Endothelial cell of umbilical vein (primary cell): Measurements from ENCODE around the gene BCL2. TPM values are rescaled to one million over a fixed set of nuclear protein-coding genes. Genes with fewer than 3 reads are reported as not detected.

Source experiments
- BruUV-seq: library from RNA; stranded (reverse); fragments of 400-500 nt; replicated peaks from 2 replicates; lab custom pipeline; 2021; lab: Mats Ljungman, UMichigan
- CTCF ChIA-PET: fragments of 300-600, 350-600 bp; sonication (Branson Sonifier 250); formaldehyde crosslinking; loops from one replicate; lab custom pipeline; 2021; ENCODE audit warnings: antibody characterized with exemption, inconsistent platforms; lab: Charles Lee
- POLR2A ChIA-PET: fragments of 300-600, 350-600 bp; sonication (Branson Sonifier 250); formaldehyde crosslinking; loops from one replicate; lab custom pipeline; 2021; ENCODE audit warnings: antibody characterized with exemption, inconsistent platforms; lab: Charles Lee
- DNase-seq: peaks from one replicate; pipeline ENCODE4 v3.0.0-alpha.2; 2011; ENCODE audit warnings: low read depth, low spot score
- FAIRE-seq: peaks from 2 replicates; lab custom pipeline; 2011; peaks lifted over from hg19 to GRCh38; lab: Jason Lieb, UNC
- H2AFZ ChIP-seq: 2 replicates; pipeline ENCODE4 v1.6.0; 2012; ENCODE audit warnings: low read depth, low read length, control low read depth, inconsistent platforms
- H3K27ac ChIP-seq: 2 replicates; pipeline ENCODE4 v1.5.1; 2011; ENCODE audit warnings: low read depth, mild to moderate bottlenecking, control low read depth, low read length, moderate library complexity; ENCODE audit not compliant: insufficient read depth
- H3K27me3 ChIP-seq, 2 experiments: 2 replicates each; pipeline versions ENCODE4 v1.6.0 to v1.6.1; 2011; ENCODE audit warnings: low read length in 2 of 2, mixed read lengths in 1 of 2; ENCODE audit not compliant: control insufficient read depth in 2 of 2, insufficient read depth in 2 of 2
- H3K36me3 ChIP-seq, 2 experiments: 2 replicates in 1 of 2; 3 replicates in 1 of 2; pipeline ENCODE4 v1.5.1; 2011; ENCODE audit warnings: low read length in 2 of 2, mild to moderate bottlenecking in 1 of 2, moderate library complexity in 1 of 2; ENCODE audit not compliant: control insufficient read depth in 2 of 2, insufficient read depth in 2 of 2; ENCODE audit errors: extremely low read depth in 1 of 2
- H3K4me1 ChIP-seq: 3 replicates; pipeline ENCODE4 v1.5.1; 2011; ENCODE audit warnings: mild to moderate bottlenecking, low read length; ENCODE audit not compliant: control insufficient read depth, insufficient read depth; ENCODE audit errors: extremely low read depth
- H3K4me2 ChIP-seq: 2 replicates; pipeline ENCODE4 v1.6.1; 2011; ENCODE audit warnings: low read length, control low read depth, mixed read lengths; ENCODE audit not compliant: insufficient read depth
- H3K4me3 ChIP-seq, 3 experiments: fragments of 200-600 bp in 1 of 3; sonication (generic), shearing (Covaris generic) in 1 of 3; replicated peaks in 1 of 3; 2 replicates each; pipeline ENCODE4 v1.5.1; 2011 to 2016; ENCODE audit warnings: control low read depth in 3 of 3, low read length in 3 of 3, mild to moderate bottlenecking in 2 of 3, inconsistent platforms in 1 of 3, low read depth in 1 of 3, moderate library complexity in 1 of 3; ENCODE audit not compliant: insufficient read depth in 1 of 3
- H3K79me2 ChIP-seq: 2 replicates; pipeline ENCODE4 v1.6.0; 2012; ENCODE audit warnings: low read length, inconsistent platforms; ENCODE audit not compliant: control insufficient read depth, insufficient read depth
- H3K9ac ChIP-seq: replicated peaks from 2 replicates; pipeline ENCODE3; 2011; ENCODE audit warnings: low read length, control low read depth; ENCODE audit not compliant: insufficient read depth; ENCODE audit errors: extremely low read depth
- H3K9me1 ChIP-seq: replicated peaks from 3 replicates; pipeline ENCODE4 v1.6.0; 2011; ENCODE audit warnings: mild to moderate bottlenecking, low read length; ENCODE audit not compliant: control insufficient read depth, insufficient read depth; ENCODE audit errors: extremely low read depth
- H3K9me3 ChIP-seq: replicated peaks from 2 replicates; pipeline ENCODE4 v1.5.1; 2012; ENCODE audit warnings: low read length, inconsistent platforms; ENCODE audit not compliant: control insufficient read depth, insufficient read depth
- H4K20me1 ChIP-seq: replicated peaks from 2 replicates; pipeline ENCODE3; 2011; ENCODE audit warnings: mild to moderate bottlenecking, low read length; ENCODE audit not compliant: control insufficient read depth, insufficient read depth; ENCODE audit errors: extremely low read depth
- CTCF ChIP-seq, 2 donors: IDR thresholded peaks; 1 replicate in 1 of 2; 2 replicates in 1 of 2; pipeline ENCODE4 v1.5.1; 2011; ENCODE audit warnings: low read length in 2 of 2, mild to moderate bottlenecking in 2 of 2, moderate library complexity in 2 of 2, control low read depth in 1 of 2, inconsistent platforms in 1 of 2, low read depth in 1 of 2; ENCODE audit not compliant: insufficient read depth in 1 of 2; ENCODE audit errors: extremely low read depth in 1 of 2
- EZH2 ChIP-seq: IDR thresholded peaks from 2 replicates; pipeline ENCODE4 v1.6.1; 2012; ENCODE audit warnings: borderline replicate concordance, low read depth, mild to moderate bottlenecking, moderate library complexity, low read length, inconsistent platforms; ENCODE audit not compliant: severe bottlenecking
- FOS ChIP-seq: IDR thresholded peaks from 2 replicates; pipeline ENCODE4 v1.6.1; 2011; ENCODE audit warnings: mild to moderate bottlenecking, low read length, moderate library complexity, borderline replicate concordance; ENCODE audit not compliant: insufficient read depth
- GATA2 ChIP-seq: IDR thresholded peaks from 2 replicates; pipeline ENCODE4 v1.7.0; 2011; ENCODE audit warnings: low read depth, mild to moderate bottlenecking, moderate library complexity, mixed read lengths, low read length; ENCODE audit not compliant: insufficient read length, insufficient read depth
- JUN ChIP-seq: IDR thresholded peaks from 2 replicates; pipeline ENCODE4 v1.6.1; 2011; ENCODE audit warnings: borderline replicate concordance, low read depth; ENCODE audit not compliant: insufficient read length, insufficient read depth
- MAX ChIP-seq: IDR thresholded peaks from 2 replicates; pipeline ENCODE4 v1.6.1; 2011; ENCODE audit not compliant: insufficient read depth, insufficient read length
- MYC ChIP-seq: IDR thresholded peaks from one replicate; pipeline ENCODE4 v1.6.1; 2011; ENCODE audit warnings: mild to moderate bottlenecking, low read depth, low read length
- POLR2A ChIP-seq: IDR thresholded peaks from 2 replicates; pipeline ENCODE4 v1.6.1; 2012; ENCODE audit warnings: low read depth, mild to moderate bottlenecking, control low read depth, low read length
- POLR2AphosphoS5 ChIP-seq: IDR thresholded peaks from 2 replicates; pipeline ENCODE4 v1.6.1; 2012; ENCODE audit warnings: low read depth, mild to moderate bottlenecking, control low read depth, low read length, moderate library complexity; ENCODE audit not compliant: insufficient read depth
- dilution Hi-C: fragments of 300-500 bp; cut with MboI; formaldehyde crosslinking; loops from one replicate; pipeline ENCODE4 v1.15.0; 2019; ENCODE audit warnings: low sequenced_read_pairs; ENCODE audit not compliant: extremely low pct_ligation_motif_present
- intact Hi-C: fragments of 100-400 bp; cut with micrococcal nuclease; formaldehyde crosslinking; loops from one replicate; pipeline ENCODE4 v1.10.0; 2022
- polyA plus RNA-seq, 4 experiments: library from polyadenylated mRNA; depleted of rRNA in 3 of 4; stranded (reverse) in 3 of 4; unstranded in 1 of 4; fragments of >200 nt; gene quantifications; 2 replicates each; pipeline versions ENCODE4 v1.2.1 to v1.2.3, GENCODE V29; 2011 to 2012; ENCODE audit warnings: missing spikeins in 1 of 4
- total RNA-seq: library from RNA; stranded (reverse); gene quantifications from 2 replicates; pipeline ENCODE4 v1.2.3, GENCODE V29; 2021

Gene BCL2
- total and polyA plus RNA-seq, 2 donors (not counting 3 experiments of a cell fraction or from before 2014, with no cell fraction given) = 0.35 to 5.0 TPM

DNA sequence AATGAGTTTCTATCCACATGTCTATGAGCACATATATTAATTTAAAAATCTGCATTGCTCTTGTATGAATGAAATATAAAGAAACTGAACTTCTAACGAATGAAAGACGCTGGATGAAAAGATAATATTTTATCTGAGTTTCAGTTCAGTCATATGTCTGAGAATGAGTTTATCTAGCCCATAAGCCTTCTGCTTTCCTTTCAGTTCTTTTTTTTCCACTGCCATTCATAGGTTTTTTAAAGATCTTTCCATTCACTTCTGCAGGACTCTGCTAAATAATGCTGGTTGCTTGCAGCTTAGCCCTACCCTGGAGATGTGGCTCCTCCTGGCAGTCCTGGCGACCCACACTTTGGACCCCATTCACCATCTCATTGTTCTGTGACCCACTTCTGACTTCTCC, 109.0 kb downstream of the BCL2 start:
- no peak for FAIRE-seq
- H3K4me1 ChIP-seq = no peaks in the 10 kb centered on the region
- no peak overlapping the region for H2AFZ ChIP-seq
- H4K20me1 ChIP-seq = no peaks in the 10 kb centered on the region
- dilution Hi-C loops (no loop called here), intact Hi-C loops (no loop called here)
- H3K9me3 ChIP-seq = no peaks in the 10 kb centered on the region
- ChIA-PET POLR2A (interaction anchor here (0.8 kb wide), 1 partner anchor 210 kb away, joined by 8 read pairs; no protein-coding TSS in a partner anchor), CTCF (no interaction called here)
- no peak for DNase-seq
- H3K4me3 ChIP-seq = no peak overlapping the region
- no peak overlapping the region for H3K4me2 ChIP-seq
- TF ChIP-seq CTCF (IDR thresholded peaks at IDR 0.05; ENCODE audit: extremely low read depth in 1 of 2, insufficient read depth in 1 of 2, low read depth in 1 of 2, low read length in 2 of 2) = no peak
- H3K79me2 ChIP-seq = no peaks in the 10 kb centered on the region
- no peaks in the 10 kb centered on the region for H3K27me3 ChIP-seq
- H3K9me1 ChIP-seq = no peaks in the 10 kb centered on the region
- no TSS peak for BruUV-seq
- H3K27ac ChIP-seq = no peak overlapping the region
- no peak overlapping the region for H3K9ac ChIP-seq
- no peaks in the 10 kb centered on the region for H3K36me3 ChIP-seq

GRCh38 chr18:63208676-63209075, 110.9 kb downstream of the BCL2 start:
- no peak overlapping the region for H3K4me2 ChIP-seq
- H3K4me1 ChIP-seq = no peaks in the 10 kb centered on the region
- H3K9me1 ChIP-seq = no peaks in the 10 kb centered on the region
- H3K9me3 ChIP-seq = no peaks in the 10 kb centered on the region
- no peak overlapping the region for H3K4me3 ChIP-seq
- H3K79me2 ChIP-seq = no peaks in the 10 kb centered on the region
- DNase-seq = no peak
- no peak overlapping the region for H2AFZ ChIP-seq
- H3K27me3 ChIP-seq = no peaks in the 10 kb centered on the region
- no peaks in the 10 kb centered on the region for H3K36me3 ChIP-seq
- POLR2A ChIA-PET = no interaction called here
- H3K27ac ChIP-seq = no peak overlapping the region
- CTCF ChIA-PET = no interaction called here
- intact Hi-C loops (no loop called here), dilution Hi-C loops (no loop called here)
- H3K9ac ChIP-seq = no peak overlapping the region
- no peaks in the 10 kb centered on the region for H4K20me1 ChIP-seq
- no peak for FAIRE-seq
- TF ChIP-seq EZH2 = no peak
- no peak for TF ChIP-seq MYC
- TF ChIP-seq POLR2AphosphoS5 = no peak
- TF ChIP-seq GATA2 = no peak
- TF ChIP-seq JUN = no peak
- TF ChIP-seq MAX = no peak
- no peak for TF ChIP-seq FOS
- TF ChIP-seq CTCF (IDR thresholded peaks at IDR 0.05; ENCODE audit: extremely low read depth in 1 of 2, insufficient read depth in 1 of 2, low read depth in 1 of 2, low read length in 2 of 2) = no peak
- TF ChIP-seq POLR2A = no peak
- BruUV-seq = no TSS peak
